BLaER1 treated with 17β-estradiol and CSF1 and Interleukin-3, amounts not matched to agents 10 nM and 100 nM (cell line): ENCODE data around the gene ZSCAN5C.
"Not testable (repeated sequence)": the region's sequence is repeated elsewhere in the genome, so short reads cannot be mapped to it uniquely, and the experiment has no call there.

ENCODE experiments used
- H3K27ac ChIP-seq, 11 experiments: shearing (Covaris generic); formaldehyde crosslinking; 2 replicates each; pipeline ENCODE4 v1.8.1; 2022
- H3K27me3 ChIP-seq, 11 experiments: shearing (Covaris generic); formaldehyde crosslinking; 2 replicates each; pipeline ENCODE4 v1.8.1; 2022
- H3K36me3 ChIP-seq, 11 experiments: shearing (Covaris generic); formaldehyde crosslinking; 2 replicates each; pipeline ENCODE4 v1.8.1; 2022
- H3K4me1 ChIP-seq, 10 experiments: shearing (Covaris generic); formaldehyde crosslinking; 2 replicates each; pipeline ENCODE4 v1.8.1; 2022
- H3K4me2 ChIP-seq, 11 experiments: shearing (Covaris generic); formaldehyde crosslinking; 2 replicates each; pipeline ENCODE4 v1.8.1; 2022
- H3K4me3 ChIP-seq, 10 experiments: shearing (Covaris generic); formaldehyde crosslinking; 2 replicates each; pipeline ENCODE4 v1.8.1; 2022
- H3K9ac ChIP-seq, 11 experiments: shearing (Covaris generic); formaldehyde crosslinking; 2 replicates each; pipeline ENCODE4 v1.8.1; 2022
- H3K9me3 ChIP-seq, 11 experiments: shearing (Covaris generic); formaldehyde crosslinking; replicated peaks in 1 of 11; 2 replicates each; pipeline ENCODE4 v1.8.1; 2022
- H4K20me1 ChIP-seq, 11 experiments: shearing (Covaris generic); formaldehyde crosslinking; 2 replicates each; pipeline ENCODE4 v1.8.1; 2022
- Cebpa-rat ChIP-seq, 11 experiments: shearing (Covaris generic); IDR thresholded peaks; 2 replicates each; pipeline ENCODE4 v1.8.1; 2022

Gene ZSCAN5C

DNA sequence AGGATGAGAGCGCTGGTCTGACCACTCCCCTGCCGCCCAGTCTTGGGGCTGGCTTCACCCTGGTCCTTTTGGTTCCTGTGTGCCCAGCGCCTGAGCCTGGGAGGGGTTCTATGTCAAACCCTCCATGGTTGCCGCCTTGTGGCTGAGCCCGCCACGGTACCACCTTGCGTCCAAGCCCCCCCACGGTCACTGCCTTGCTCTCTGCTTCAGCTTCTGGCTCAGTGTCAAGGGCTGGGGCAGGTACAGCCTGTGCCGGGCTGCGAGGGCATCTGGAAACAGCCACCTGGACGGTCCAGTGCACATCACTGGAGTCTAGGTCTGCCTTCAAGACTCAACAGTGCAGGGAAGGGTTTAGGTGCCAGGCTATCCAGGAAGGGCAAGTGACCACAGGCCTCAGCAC lies 40.5 kb upstream of the ZSCAN5C start:
- no peak overlapping the region for H3K9ac ChIP-seq
- no peak overlapping the region for H3K27ac ChIP-seq
- no peaks in the 10 kb centered on the region for H3K27me3 ChIP-seq
- H3K36me3 ChIP-seq, result peaks cover 49 to 66% (median 53%) of the 10 kb centered on the region in 11 experiments
- TF ChIP-seq Cebpa-rat (IDR thresholded peaks at IDR 0.05), result no peak
- H3K4me1 ChIP-seq, result peaks cover 23 to 45% (median 34%) of the 10 kb centered on the region in 10 experiments
- H3K9me3 ChIP-seq, result peaks cover 0 to 12% (median 0%) of the 10 kb centered on the region in 11 experiments; a peak in 7 of 22 replicates
- peak overlapping the region; percentile 22 to 80 (median 60); a peak in 18 of 22 replicates for H3K4me2 ChIP-seq
- H4K20me1 ChIP-seq, result peaks cover 0 to 65% (median 31%) of the 10 kb centered on the region in 11 experiments; a peak in 17 of 22 replicates
- no peak overlapping the region for H3K4me3 ChIP-seq

DNA sequence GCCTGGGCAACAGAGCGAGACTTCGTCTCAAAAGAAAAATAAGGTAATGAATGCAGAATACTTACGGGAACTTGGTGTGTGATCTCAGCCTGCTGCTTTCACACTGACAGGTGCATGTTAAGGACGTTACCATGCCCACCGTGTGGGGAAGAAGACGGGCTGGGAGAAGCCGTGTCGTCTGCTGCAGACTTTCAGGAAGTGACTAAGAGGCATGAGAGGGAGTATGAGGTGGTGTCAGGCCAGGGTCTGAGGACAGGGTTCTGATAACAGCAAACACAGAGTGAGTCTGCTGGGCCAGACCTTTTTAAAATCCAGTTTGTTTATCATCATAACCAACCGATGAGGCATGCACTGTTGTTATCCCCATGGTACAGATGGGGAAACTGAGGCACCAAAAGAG lies 39.8 kb upstream of the ZSCAN5C start:
- H3K4me1 ChIP-seq, result peaks cover 23 to 45% (median 34%) of the 10 kb centered on the region in 10 experiments
- no peak overlapping the region for H3K27ac ChIP-seq
- no peak for TF ChIP-seq Cebpa-rat (IDR thresholded peaks at IDR 0.05)
- H3K36me3 ChIP-seq, result peaks cover 42 to 58% (median 46%) of the 10 kb centered on the region in 11 experiments
- no peaks in the 10 kb centered on the region for H3K27me3 ChIP-seq
- H3K4me3 ChIP-seq, result no peak overlapping the region
- H4K20me1 ChIP-seq, result peaks cover 0 to 57% (median 31%) of the 10 kb centered on the region in 11 experiments; a peak in 16 of 22 replicates
- no peak overlapping the region for H3K9ac ChIP-seq
- peaks cover 0 to 7% (median 0%) of the 10 kb centered on the region in 11 experiments; a peak in 5 of 22 replicates for H3K9me3 ChIP-seq
- peak overlapping the region; percentile 22 to 80 (median 60); a peak in 20 of 22 replicates for H3K4me2 ChIP-seq

DNA sequence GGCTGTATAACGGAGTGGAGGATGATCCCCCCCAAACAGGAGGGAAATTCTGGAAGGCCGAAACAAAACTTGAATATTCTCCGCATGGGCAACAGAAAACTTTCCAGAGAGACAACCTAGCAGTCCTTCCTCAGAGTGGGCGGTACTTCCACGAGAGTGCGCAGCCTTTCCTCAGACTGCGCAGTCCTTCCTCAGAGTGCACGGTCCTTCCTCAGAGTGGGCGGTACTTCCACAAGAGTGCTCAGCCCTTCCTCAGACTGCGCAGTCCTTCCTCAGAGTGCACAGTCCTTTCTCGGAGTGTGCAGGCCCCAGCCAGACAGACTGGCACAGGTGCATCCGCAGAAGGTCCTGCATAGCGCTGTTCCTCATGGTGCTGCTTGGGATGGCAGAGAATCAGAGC lies 39.0 kb upstream of the ZSCAN5C start:
- Histone ChIP-seq H3K9me3 (peaks cover 0 to 5% (median 0%) of the 10 kb centered on the region in 11 experiments; a peak in 4 of 22 replicates), H3K9ac (no peak overlapping the region), H3K4me1 (peaks cover 23 to 37% (median 33%) of the 10 kb centered on the region in 10 experiments), H3K4me2 (peak overlapping the region in 10 of 11 experiments; percentile 5 to 80 (median 58); a peak in 16 of 22 replicates), H3K27me3 (no peaks in the 10 kb centered on the region), H3K27ac (no peak overlapping the region), H3K36me3 (peaks cover 33 to 50% (median 38%) of the 10 kb centered on the region in 11 experiments), H3K4me3 (no peak overlapping the region), H4K20me1 (peaks cover 0 to 52% (median 31%) of the 10 kb centered on the region in 11 experiments; a peak in 16 of 22 replicates)
- no peak for TF ChIP-seq Cebpa-rat (IDR thresholded peaks at IDR 0.05)

- Histone ChIP-seq H3K9me3 (no peaks in the 10 kb centered on the region), H3K9ac (no peak overlapping the region), H4K20me1 (peaks cover 0 to 26% (median 15%) of the 10 kb centered on the region in 11 experiments; a peak in 15 of 22 replicates), H3K36me3 (peaks cover 0 to 10% (median 0%) of the 10 kb centered on the region in 11 experiments; a peak in 5 of 22 replicates), H3K4me2 (no peak overlapping the region), H3K27ac (no peak overlapping the region), H3K4me1 (peaks cover 13 to 33% (median 25%) of the 10 kb centered on the region in 10 experiments), H3K4me3 (no peak overlapping the region), H3K27me3 (no peaks in the 10 kb centered on the region)
- TF ChIP-seq Cebpa-rat (IDR thresholded peaks at IDR 0.05), result no peak
Observed at GRCh38 chr19:56167064-56167578, 35.0 kb upstream of the ZSCAN5C start.

DNA sequence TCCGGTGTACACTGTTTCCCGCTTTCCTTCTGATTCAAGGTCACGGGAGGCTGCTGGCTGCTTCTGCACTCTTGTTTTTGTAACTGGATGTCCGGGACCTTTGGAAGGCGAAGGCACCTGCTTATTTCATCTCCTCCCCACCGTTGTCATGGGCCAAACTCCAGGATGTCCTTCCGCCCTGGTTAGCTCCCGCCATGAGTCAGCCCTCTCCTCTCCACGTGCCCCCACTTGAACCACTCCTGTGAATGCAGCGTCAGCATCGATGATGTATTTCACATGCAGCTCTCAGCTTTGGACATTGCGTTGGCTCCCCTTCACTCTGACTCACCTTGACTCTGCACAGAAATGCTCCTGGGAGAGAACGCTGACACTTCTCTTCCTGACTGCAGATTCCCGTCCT lies 31.8 kb upstream of the ZSCAN5C start:
- H3K9me3 ChIP-seq, result no peaks in the 10 kb centered on the region
- no peak for TF ChIP-seq Cebpa-rat (IDR thresholded peaks at IDR 0.05)
- H3K27me3 ChIP-seq, result no peaks in the 10 kb centered on the region
- peaks cover 0 to 11% (median 1%) of the 10 kb centered on the region in 10 experiments; a peak in 12 of 20 replicates for H3K4me1 ChIP-seq
- no peaks in the 10 kb centered on the region for H3K36me3 ChIP-seq
- H3K4me2 ChIP-seq, result no peak overlapping the region
- H4K20me1 ChIP-seq, result peaks cover 0 to 4% (median 0%) of the 10 kb centered on the region in 11 experiments; a peak in 3 of 22 replicates
- no peak overlapping the region for H3K27ac ChIP-seq
- no peak overlapping the region for H3K4me3 ChIP-seq
- H3K9ac ChIP-seq, result no peak overlapping the region

DNA sequence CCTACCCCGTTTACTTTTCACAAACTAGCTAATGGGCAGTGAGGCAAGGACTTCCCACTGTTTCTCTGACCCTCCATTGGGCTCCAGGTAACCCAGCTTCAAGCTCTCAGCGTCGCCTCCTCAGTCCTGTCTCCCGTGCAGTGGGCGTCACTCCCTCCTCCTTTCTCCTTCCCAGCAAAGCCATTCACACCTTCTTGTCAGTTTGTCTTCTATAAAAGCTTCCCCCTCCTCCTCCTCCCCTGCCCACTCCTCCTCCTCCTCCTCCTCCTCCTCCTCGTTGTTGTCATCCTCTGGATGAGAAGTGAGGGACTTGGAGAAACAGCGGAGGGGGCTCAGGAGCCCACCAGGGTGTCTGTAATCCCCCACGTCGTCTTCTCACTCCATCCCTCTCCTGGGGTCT lies 28.0 kb upstream of the ZSCAN5C start:
- Histone ChIP-seq H3K9me3 (no peaks in the 10 kb centered on the region), H3K4me3 (no peak overlapping the region), H3K36me3 (no peaks in the 10 kb centered on the region), H3K27ac (no peak overlapping the region), H3K27me3 (no peaks in the 10 kb centered on the region), H3K4me2 (no peak overlapping the region), H3K9ac (no peak overlapping the region), H3K4me1 (peaks cover 0 to 28% (median 16%) of the 10 kb centered on the region in 10 experiments; a peak in 13 of 20 replicates), H4K20me1 (peaks cover 0 to 4% (median 0%) of the 10 kb centered on the region in 11 experiments; a peak in 1 of 22 replicates)
- no peak for TF ChIP-seq Cebpa-rat (IDR thresholded peaks at IDR 0.05)

DNA sequence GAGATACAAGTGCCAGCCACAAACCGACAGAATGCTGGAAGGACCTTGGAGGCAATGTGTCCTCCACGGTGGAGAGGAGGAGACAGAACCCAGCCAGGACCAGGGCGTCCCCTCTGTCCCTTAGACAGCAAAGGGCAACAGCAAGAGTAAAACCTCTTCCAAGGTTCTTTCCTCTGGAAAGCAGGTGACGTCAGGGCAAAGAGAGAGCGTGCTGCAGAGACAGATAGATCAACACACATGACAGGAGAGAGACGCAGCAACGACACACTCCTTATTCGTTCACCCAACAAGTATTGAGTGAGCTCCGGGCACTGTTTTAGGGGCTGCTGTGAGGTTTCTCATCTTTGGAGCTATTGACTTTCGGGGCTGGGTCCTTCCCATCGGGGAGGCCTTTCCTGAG lies 27.5 kb upstream of the ZSCAN5C start:
- Histone ChIP-seq H3K27ac (no peak overlapping the region), H3K4me3 (no peak overlapping the region), H3K27me3 (no peaks in the 10 kb centered on the region), H4K20me1 (peaks cover 0 to 4% (median 0%) of the 10 kb centered on the region in 11 experiments; a peak in 1 of 22 replicates), H3K36me3 (no peaks in the 10 kb centered on the region), H3K9ac (no peak overlapping the region), H3K4me2 (no peak overlapping the region), H3K4me1 (peaks cover 0 to 28% (median 16%) of the 10 kb centered on the region in 10 experiments; a peak in 13 of 20 replicates), H3K9me3 (no peaks in the 10 kb centered on the region)
- no peak for TF ChIP-seq Cebpa-rat (IDR thresholded peaks at IDR 0.05)

GRCh38 chr19:56175861-56176307 lies 26.2 kb upstream of the ZSCAN5C start, which contains the start of gene GALP:
Gene GALP (plus strand): TSS chr19:56176008. CDS start chr19:56177109, 1,101 bp downstream.
- H3K27ac ChIP-seq, H4K20me1 ChIP-seq, H3K4me3 ChIP-seq, H3K36me3 ChIP-seq, H3K9me3 ChIP-seq, H3K27me3 ChIP-seq, H3K9ac ChIP-seq: not testable (repeated sequence)
- Histone ChIP-seq H3K4me2 (peak within 1 kb of the TSS in 9 of 11 experiments; percentile 21 to 65 (median 46); a peak in 15 of 22 replicates), H3K4me1 (peaks cover 0 to 28% (median 16%) of the 10 kb centered on the region in 10 experiments; a peak in 13 of 20 replicates)

GRCh38 chr19:56176310-56176709 lies 25.8 kb upstream of the ZSCAN5C start:
- not testable (repeated sequence) for H3K9me3 ChIP-seq, H3K4me3 ChIP-seq, H3K36me3 ChIP-seq

More at GRCh38 chr19:56176310-56176709, 25.8 kb upstream of the ZSCAN5C start:
- not testable (repeated sequence) for H3K9ac ChIP-seq, H4K20me1 ChIP-seq, H3K27ac ChIP-seq, H3K27me3 ChIP-seq
- H3K4me1 ChIP-seq, result peaks cover 0 to 28% (median 16%) of the 10 kb centered on the region in 10 experiments; a peak in 13 of 20 replicates
- peak overlapping the region in 7 of 11 experiments; percentile 8 to 36 (median 33); a peak in 8 of 22 replicates for H3K4me2 ChIP-seq
